ENCODE results near the gene GPX3.

- TF ChIP-seq ZNF530 (CRISPR knock-in tag; IDR thresholded peaks at IDR 0.05; ENCODE audit: low read depth) (no peak), MTA1 (CRISPR knock-in tag; IDR thresholded peaks at IDR 0.05; ENCODE audit: borderline replicate concordance) (no peak), THRA (CRISPR knock-in tag; IDR thresholded peaks at IDR 0.05; ENCODE audit: borderline replicate concordance) (no peak), ZFY (CRISPR knock-in tag; IDR thresholded peaks at IDR 0.05) (no peak), KLF13 (CRISPR knock-in tag; IDR thresholded peaks at IDR 0.05) (no peak), ZNF24 (IDR thresholded peaks at IDR 0.05) (no peak), THYN1 (CRISPR knock-in tag; IDR thresholded peaks at IDR 0.05; ENCODE audit: borderline replicate concordance, low read depth) (no peak), JUND (CRISPR knock-in tag; IDR thresholded peaks at IDR 0.05) (no peak)
- TF ChIP-seq, protein P1, sequence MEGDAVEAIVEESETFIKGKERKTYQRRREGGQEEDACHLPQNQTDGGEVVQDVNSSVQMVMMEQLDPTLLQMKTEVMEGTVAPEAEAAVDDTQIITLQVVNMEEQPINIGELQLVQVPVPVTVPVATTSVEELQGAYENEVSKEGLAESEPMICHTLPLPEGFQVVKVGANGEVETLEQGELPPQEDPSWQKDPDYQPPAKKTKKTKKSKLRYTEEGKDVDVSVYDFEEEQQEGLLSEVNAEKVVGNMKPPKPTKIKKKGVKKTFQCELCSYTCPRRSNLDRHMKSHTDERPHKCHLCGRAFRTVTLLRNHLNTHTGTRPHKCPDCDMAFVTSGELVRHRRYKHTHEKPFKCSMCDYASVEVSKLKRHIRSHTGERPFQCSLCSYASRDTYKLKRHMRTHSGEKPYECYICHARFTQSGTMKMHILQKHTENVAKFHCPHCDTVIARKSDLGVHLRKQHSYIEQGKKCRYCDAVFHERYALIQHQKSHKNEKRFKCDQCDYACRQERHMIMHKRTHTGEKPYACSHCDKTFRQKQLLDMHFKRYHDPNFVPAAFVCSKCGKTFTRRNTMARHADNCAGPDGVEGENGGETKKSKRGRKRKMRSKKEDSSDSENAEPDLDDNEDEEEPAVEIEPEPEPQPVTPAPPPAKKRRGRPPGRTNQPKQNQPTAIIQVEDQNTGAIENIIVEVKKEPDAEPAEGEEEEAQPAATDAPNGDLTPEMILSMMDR (CRISPR knock-in tag; IDR thresholded peaks at IDR 0.05), result no peak
Measured at GRCh38 chr5:151006704-151007334, 13.6 kb upstream of the GPX3 start.
